ENCODE results near the gene ABCC8. TPM values are rescaled to one million over a fixed set of nuclear protein-coding genes. Genes with fewer than 3 reads are reported as not detected.

The ABCC8 gene
- total and polyA plus RNA-seq, 2 donors from 2014 or later = 1.3 to 3.2 TPM

- no peak overlapping the region for H3K27ac ChIP-seq (ENCODE audit: low read depth in 2 of 2, low read length in 2 of 2)
- H3K9ac ChIP-seq (ENCODE audit: low read length in 3 of 3) = no peak overlapping the region
- H3K36me3 ChIP-seq (ENCODE audit: control insufficient read depth in 2 of 3, insufficient read depth in 3 of 3, low read length in 3 of 3) = no peaks in the 10 kb centered on the region
- TF ChIP-seq CTCF (IDR thresholded peaks at IDR 0.05; ENCODE audit: borderline replicate concordance, extremely low read depth, insufficient read depth) = no peak
- FAIRE-seq (no peak), DNase-seq (no peak)
- intact Hi-C loops (cut with DNase I) = no loop called here
- no peak overlapping the region for H3K4me3 ChIP-seq (ENCODE audit: low read length in 3 of 3)
- H3K4me1 ChIP-seq (ENCODE audit: control insufficient read depth in 2 of 3, insufficient read depth in 2 of 3, low read depth in 1 of 3, low read length in 3 of 3) = no peaks in the 10 kb centered on the region
- H3K9me3 ChIP-seq (ENCODE audit: control insufficient read depth in 2 of 3, insufficient read depth in 1 of 3, low read length in 3 of 3) = no peaks in the 10 kb centered on the region
- no peaks in the 10 kb centered on the region for H3K27me3 ChIP-seq (ENCODE audit: control insufficient read depth, insufficient read depth, low read length)
These were observed 17.3 kb downstream of the ABCC8 start for GRCh38 chr11:17459236-17459896.

DNA sequence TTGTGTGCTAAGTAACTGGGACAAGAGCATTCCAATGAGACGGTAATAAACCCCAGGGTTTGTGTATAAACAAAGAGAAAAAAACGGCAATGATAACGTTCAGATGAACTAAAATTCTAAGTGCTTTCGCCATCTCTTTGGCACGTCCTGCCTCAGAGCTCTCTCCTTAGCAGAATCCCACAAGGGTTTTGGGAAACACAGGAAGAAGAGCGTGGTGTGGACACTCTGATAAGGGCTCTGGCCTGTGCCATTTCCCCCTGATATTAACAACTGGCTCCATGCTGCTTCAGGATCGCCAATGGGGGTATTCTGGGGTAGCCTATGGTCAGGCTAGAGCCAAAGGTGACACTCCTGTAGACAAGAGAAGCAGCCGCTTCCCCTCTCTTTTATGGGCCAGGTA is 18.4 kb downstream of the ABCC8 start:
- intact Hi-C loops (cut with DNase I) = no loop called here

DNA sequence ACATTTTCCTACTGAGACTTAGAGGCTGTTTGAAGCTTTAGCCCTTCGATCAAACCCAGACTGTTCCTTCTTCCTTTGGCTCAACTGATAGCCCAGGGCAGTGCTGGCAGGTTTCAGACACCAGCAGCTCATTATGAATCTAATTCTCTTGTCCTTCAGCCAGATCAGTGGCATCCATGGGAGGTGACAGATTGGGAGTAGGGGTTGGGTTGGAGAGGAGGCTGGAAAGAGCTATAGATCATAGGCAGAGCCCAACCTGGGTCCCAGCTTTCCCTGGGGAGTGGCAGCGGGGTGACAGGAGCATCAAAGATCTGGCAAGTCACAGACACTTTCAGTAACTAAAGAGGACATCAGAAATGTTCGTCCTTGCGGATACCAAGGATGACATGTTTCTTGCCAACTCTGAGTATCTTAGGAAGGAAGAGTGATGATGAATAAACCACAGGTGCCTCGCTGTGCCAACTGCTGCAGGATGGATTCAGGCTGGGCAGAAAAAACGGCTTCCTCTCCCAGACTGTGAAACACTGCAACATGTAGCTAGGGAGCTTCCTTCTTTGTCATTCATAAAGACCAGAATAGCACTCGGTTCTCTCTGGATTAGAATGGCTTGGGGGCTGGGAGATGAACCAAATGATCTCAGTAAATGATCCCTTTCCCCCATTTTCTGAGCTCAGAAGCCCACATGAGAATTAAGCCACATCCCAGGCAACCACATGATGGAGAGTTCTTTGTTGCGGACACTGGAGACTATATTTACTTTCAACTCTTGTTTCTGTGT is 19.1 kb downstream of the ABCC8 start:
- Histone ChIP-seq H3K4me3 (ENCODE audit: low read length in 3 of 3) (no peak overlapping the region), H3K27me3 (ENCODE audit: control insufficient read depth, insufficient read depth, low read length) (no peaks in the 10 kb centered on the region), H3K9ac (ENCODE audit: low read length in 3 of 3) (no peak overlapping the region), H3K9me3 (ENCODE audit: control insufficient read depth in 2 of 3, insufficient read depth in 1 of 3, low read length in 3 of 3) (no peaks in the 10 kb centered on the region), H3K27ac (ENCODE audit: low read depth in 2 of 2, low read length in 2 of 2) (no peak overlapping the region), H3K36me3 (ENCODE audit: control insufficient read depth in 2 of 3, insufficient read depth in 3 of 3, low read length in 3 of 3) (no peaks in the 10 kb centered on the region), H3K4me1 (ENCODE audit: control insufficient read depth in 2 of 3, insufficient read depth in 2 of 3, low read depth in 1 of 3, low read length in 3 of 3) (no peaks in the 10 kb centered on the region)
- intact Hi-C loops (cut with DNase I) = no loop called here
- no peak for TF ChIP-seq CTCF (IDR thresholded peaks at IDR 0.05; ENCODE audit: borderline replicate concordance, extremely low read depth, insufficient read depth)
- DNase-seq (no peak), FAIRE-seq (no peak)

More for the DNA sequence above, 18.4 kb downstream of the ABCC8 start:
- TF ChIP-seq CTCF (IDR thresholded peaks at IDR 0.05; ENCODE audit: borderline replicate concordance, extremely low read depth, insufficient read depth) = no peak
- Histone ChIP-seq H3K4me1 (ENCODE audit: control insufficient read depth in 2 of 3, insufficient read depth in 2 of 3, low read depth in 1 of 3, low read length in 3 of 3) (no peaks in the 10 kb centered on the region), H3K4me3 (ENCODE audit: low read length in 3 of 3) (no peak overlapping the region), H3K36me3 (ENCODE audit: control insufficient read depth in 2 of 3, insufficient read depth in 3 of 3, low read length in 3 of 3) (no peaks in the 10 kb centered on the region), H3K9me3 (ENCODE audit: control insufficient read depth in 2 of 3, insufficient read depth in 1 of 3, low read length in 3 of 3) (no peaks in the 10 kb centered on the region), H3K27me3 (ENCODE audit: control insufficient read depth, insufficient read depth, low read length) (no peaks in the 10 kb centered on the region), H3K27ac (ENCODE audit: low read depth in 2 of 2, low read length in 2 of 2) (no peak overlapping the region), H3K9ac (ENCODE audit: low read length in 3 of 3) (no peak overlapping the region)
- no peak for FAIRE-seq
- no peak for DNase-seq

Data from kidney (tissue), 14 donors.